HG03097 (cell line): ENCODE data around the gene COL19A1.

Experiments used
- ATAC-seq: cut with Tn5 transposase; IDR thresholded peaks from one replicate; pipeline ENCODE4 v1.9.1; 2021; ENCODE audit not compliant: unreplicated experiment, low FRiP score

The COL19A1 gene

GRCh38 chr6:70152786-70153185, 286.4 kb downstream of the COL19A1 start:
- no peak for ATAC-seq

DNA sequence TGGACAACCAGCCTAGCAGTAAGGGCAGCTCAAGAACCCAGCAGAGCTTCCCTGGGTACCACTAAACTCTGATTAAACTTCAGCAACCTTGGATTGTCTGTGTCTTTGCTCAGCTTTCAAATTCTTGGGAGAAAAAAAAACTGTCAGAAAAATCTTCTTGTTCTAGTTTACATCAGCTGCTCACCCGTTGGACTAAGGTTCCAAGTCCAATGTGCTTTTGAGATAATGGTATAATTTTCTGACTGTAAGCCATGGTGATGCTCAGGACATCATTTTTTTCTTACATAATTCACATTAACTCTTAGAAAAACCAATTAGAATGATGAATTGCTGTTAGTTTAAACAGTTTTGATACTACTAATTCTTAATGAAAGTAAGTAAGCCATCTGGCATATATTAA, 290.7 kb downstream of the COL19A1 start:
- no peak for ATAC-seq

DNA sequence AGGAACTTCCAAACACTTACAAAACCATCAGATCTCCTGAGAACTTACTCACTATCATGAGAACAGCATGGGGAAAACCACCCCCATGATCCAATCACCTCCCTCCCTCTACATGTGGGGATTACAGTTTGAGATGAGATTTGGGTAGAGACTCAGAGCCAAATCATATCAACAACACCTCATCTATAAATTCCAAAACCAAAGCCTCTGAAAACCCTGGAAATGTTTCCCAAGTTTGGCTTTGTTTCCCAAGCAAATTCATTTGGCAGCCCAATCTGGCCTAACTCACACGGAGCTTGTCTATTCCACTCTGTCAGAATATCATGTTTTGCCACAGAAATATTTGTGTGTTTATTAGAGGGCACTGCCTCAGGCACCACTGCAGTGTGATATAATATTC, 293.9 kb downstream of the COL19A1 start:
- ATAC-seq = no peak

GRCh38 chr6:70162972-70163371, 296.6 kb downstream of the COL19A1 start:
- no peak for ATAC-seq

DNA sequence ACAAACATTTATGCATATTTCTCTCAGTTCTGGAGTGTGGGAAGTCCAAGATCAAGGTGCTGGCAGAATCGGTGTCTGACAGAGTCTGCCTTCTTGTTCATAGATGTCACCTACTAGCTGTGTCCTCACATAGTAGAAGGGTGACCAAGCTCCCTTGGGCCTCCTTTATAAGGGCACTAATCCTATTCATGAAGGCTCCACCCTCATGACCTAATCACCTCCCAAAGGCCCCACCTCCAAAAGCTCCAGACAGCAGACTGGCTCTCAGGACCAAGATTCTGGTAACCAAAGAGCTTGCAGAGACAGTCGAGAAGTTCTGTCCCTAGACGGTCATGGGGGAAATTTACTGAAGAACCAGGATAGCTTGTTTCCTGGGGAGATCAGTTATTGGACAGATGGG, 297.4 kb downstream of the COL19A1 start:
- ATAC-seq = no peak

DNA sequence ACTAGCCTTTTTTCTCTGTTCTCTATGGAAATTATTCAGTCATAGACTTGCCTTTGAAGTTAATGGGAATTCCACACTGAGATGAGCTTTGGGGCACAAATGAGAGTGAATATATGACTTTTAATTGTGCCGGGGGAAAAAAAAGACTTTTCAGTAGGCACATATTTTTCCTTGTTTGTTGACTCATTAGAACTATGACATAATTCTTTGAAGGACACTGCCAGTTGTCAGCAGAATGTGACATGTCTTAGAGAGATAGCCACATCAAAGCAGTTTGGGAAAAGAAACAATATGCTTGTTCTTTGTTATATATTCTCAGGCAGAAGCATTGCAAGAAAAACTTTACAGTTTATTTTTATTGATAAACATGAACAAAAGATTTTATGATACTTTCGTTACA, 298.2 kb downstream of the COL19A1 start:
- no peak for ATAC-seq

- peak; percentile 90 for ATAC-seq
Measured at GRCh38 chr6:70166088-70166958, 300.0 kb downstream of the COL19A1 start.

GRCh38 chr6:70168681-70169377, 302.5 kb downstream of the COL19A1 start:
- ATAC-seq = no peak

- ATAC-seq = no peak
Measured at GRCh38 chr6:70171236-70171635, 304.9 kb downstream of the COL19A1 start.

DNA sequence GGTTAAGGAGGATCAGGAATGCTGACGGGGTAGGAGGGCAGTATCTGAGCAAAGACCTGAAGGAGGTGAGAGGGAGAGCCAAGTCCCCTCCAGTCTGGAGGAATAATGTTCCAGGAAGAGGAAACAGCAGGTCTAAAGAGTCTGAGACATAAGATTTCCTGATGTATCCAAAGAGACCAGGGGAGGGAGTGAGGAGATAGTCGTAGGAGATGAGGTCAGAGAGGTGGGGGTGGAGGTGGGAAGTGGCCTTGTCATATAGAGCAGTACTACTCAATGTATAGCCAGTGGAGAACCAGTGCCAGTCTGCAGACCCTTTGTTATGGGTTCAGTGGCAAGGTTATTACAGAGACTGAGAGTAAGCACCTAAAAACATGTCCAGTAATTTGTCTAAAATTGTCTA, 305.9 kb downstream of the COL19A1 start:
- ATAC-seq = no peak

GRCh38 chr6:70175770-70176169, 309.4 kb downstream of the COL19A1 start:
- no peak for ATAC-seq

DNA sequence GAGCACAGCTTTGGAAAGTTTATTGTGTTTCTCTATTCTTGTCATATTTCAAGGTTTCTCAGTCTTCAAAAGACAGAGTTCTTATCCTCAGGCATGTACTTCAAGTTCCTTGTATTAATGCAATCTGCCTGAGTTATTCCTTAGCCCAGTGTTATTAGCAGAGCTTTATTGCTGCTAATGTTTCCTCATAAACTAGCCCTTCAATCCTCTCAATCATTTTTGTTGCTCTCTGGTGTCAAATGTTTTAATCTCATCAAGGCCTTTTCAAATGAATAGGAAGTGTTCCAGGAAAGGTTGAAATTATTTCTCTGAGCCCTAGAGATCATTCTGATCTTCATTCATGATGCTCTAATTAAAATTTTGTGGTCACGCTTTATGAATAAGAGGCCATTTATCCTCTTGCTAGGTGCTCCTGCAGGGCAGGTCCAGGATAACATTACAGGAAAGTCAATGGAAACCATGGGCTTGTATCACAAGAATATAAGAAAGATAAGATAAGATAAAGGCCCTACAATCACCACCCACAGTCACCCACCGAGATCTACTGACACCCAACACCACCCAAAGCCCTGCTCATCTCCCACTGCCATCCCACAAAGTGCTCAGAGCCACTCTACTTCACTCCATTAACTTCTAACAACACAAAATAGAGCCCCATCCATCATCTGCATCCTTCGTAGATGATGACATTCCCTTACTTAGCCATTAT, 310.6 kb downstream of the COL19A1 start:
- ATAC-seq = no peak

- peak; percentile 24 for ATAC-seq
Measured at GRCh38 chr6:70180183-70180900, 314.0 kb downstream of the COL19A1 start.

DNA sequence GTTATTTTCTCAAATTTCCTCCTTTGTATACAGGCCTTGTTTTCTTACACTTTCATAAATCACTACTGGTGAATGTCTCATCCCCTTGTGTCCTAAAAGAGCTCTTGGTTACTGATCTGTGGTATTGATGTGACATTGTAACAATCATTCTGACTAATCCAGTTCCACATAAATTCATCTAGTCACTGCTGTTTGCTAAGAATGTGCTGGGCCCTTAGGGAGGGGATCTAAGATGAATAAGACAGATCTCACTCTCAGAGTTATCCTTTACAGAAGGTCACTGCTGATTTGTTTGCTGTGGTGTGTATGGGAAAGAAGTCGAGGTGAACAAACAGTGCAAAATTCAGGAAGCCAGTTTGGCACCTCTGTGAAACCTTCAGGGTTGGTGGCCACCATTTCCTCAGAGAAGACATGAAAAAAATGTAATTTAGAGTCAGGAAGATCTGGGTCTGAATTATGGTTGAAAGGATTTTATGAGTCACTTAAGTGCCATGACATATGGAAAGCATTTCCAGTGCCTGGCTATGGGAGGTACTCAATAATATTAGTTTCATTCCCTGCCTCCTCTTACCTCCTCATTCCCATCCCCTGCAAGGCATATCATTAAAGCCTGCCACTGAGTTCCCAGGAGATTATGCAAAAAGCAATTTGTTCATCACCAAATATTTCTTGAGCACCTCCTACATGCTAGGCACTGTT, 314.7 kb downstream of the COL19A1 start:
- ATAC-seq = peak; percentile 56

GRCh38 chr6:70183538-70183937, 317.2 kb downstream of the COL19A1 start:
- ATAC-seq = no peak

GRCh38 chr6:70184723-70185122, 318.4 kb downstream of the COL19A1 start:
- no peak for ATAC-seq

- ATAC-seq = no peak
Measured at GRCh38 chr6:70186461-70186860, 320.1 kb downstream of the COL19A1 start.

- ATAC-seq = no peak
Measured at GRCh38 chr6:70188202-70188601, 321.8 kb downstream of the COL19A1 start.

GRCh38 chr6:70194421-70194820, 328.1 kb downstream of the COL19A1 start:
- no peak for ATAC-seq

DNA sequence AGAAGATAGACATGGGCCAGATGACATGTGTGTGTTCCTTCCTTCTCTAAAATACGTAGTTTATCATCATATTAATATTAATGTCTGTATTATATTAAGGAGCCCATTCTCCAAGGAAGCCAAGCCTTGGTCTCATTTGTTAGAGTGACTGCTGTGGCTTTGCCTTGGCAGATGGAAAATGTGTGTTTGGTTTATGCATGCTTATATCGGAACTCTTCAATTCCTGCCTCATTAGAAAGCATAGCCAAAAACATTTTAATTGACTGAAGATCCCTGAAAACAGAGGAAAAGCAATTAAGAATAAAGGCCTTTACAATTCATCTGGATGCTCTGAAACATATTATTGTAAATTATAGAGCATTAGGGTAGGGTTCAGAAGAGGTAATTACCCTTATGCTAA, 330.2 kb downstream of the COL19A1 start:
- ATAC-seq = no peak
